Smooth muscle cell (in vitro differentiated cells): ENCODE measurements around the gene IL1RAPL1. TPM values are rescaled to one million over a fixed set of nuclear protein-coding genes. Genes with fewer than 3 reads are reported as not detected.
A peak's percentile ranks its signal among the peaks of the same experiment; 100 is the strongest.

Experiments used
- DNase-seq: peaks from one replicate; lab custom pipeline; 2025; ENCODE audit not compliant: unreplicated experiment; lab: John Stamatoyannopoulos, UW
- H2AFZ ChIP-seq: fragments of 200-600 bp; sonication (generic); 2 replicates; pipeline ENCODE4 v1.6.0; 2016; ENCODE audit warnings: antibody characterized with exemption, low read depth, mild to moderate bottlenecking
- H3F3A ChIP-seq: fragments of 200-600 bp; sonication (generic); 2 replicates; pipeline ENCODE4 v1.6.0; 2017; ENCODE audit warnings: antibody characterized with exemption, low read depth
- H3K27ac ChIP-seq: fragments of 200-600 bp; sonication (generic); 2 replicates; pipeline ENCODE4 v1.5.1; 2016; ENCODE audit warnings: low read depth, mild to moderate bottlenecking
- H3K27me3 ChIP-seq: fragments of 200-600 bp; sonication (generic); 2 replicates; pipeline ENCODE4 v1.6.1; 2016; ENCODE audit warnings: low read depth, mild to moderate bottlenecking
- H3K36me3 ChIP-seq: fragments of 200-600 bp; sonication (generic); 2 replicates; pipeline ENCODE4 v1.5.1; 2016; ENCODE audit warnings: low read depth
- H3K4me1 ChIP-seq: fragments of 200-600 bp; sonication (generic); 2 replicates; pipeline ENCODE4 v1.5.1; 2016; ENCODE audit warnings: low read depth
- H3K4me2 ChIP-seq: fragments of 200-600 bp; sonication (generic); 2 replicates; pipeline ENCODE4 v1.6.0; 2016; ENCODE audit warnings: mild to moderate bottlenecking
- H3K4me3 ChIP-seq: fragments of 200-600 bp; sonication (generic); 2 replicates; pipeline ENCODE4 v1.5.1; 2016; ENCODE audit warnings: mild to moderate bottlenecking
- H3K79me2 ChIP-seq: fragments of 200-600 bp; sonication (generic); 2 replicates; pipeline ENCODE4 v1.6.0; 2016; ENCODE audit warnings: low read depth, mild to moderate bottlenecking
- H3K9ac ChIP-seq: fragments of 200-600 bp; sonication (generic); 2 replicates; pipeline ENCODE4 v1.6.0; 2016; ENCODE audit warnings: low read depth
- H3K9me3 ChIP-seq: fragments of 200-600 bp; sonication (generic); replicated peaks from 2 replicates; pipeline ENCODE4 v1.5.1; 2016; ENCODE audit warnings: low read depth
- H4K20me1 ChIP-seq: fragments of 200-600 bp; sonication (generic); 2 replicates; pipeline ENCODE4 v1.6.0; 2016; ENCODE audit warnings: low read depth
- CTCF ChIP-seq: fragments of 200-600 bp; sonication (generic); IDR thresholded peaks from 2 replicates; pipeline ENCODE4 v1.5.1; 2017; ENCODE audit warnings: borderline replicate concordance, mild to moderate bottlenecking, antibody characterized with exemption; ENCODE audit not compliant: insufficient read depth, poor library complexity, severe bottlenecking
- WGBS: methylation state at CpG from one replicate; pipeline ENCODE4 v1.1.7; 2016; ENCODE audit warnings: low lambda C conversion rate; 5-methylcytosine and 5-hydroxymethylcytosine counted together
- polyA plus RNA-seq: library from polyadenylated mRNA; unstranded; fragments of >200 nt; fragmentation: Nextera tagmentation; extraction: Ambion mirVana; gene quantifications from 2 replicates; pipeline ENCODE4 v1.2.1, GENCODE V29; 2016
- total RNA-seq: library from RNA; depleted of rRNA; stranded (reverse); fragments of >200 nt; gene quantifications from 2 replicates; pipeline ENCODE4 v1.2.3, GENCODE V29; 2014

Gene IL1RAPL1
- total RNA-seq (0.04 and 0.72 TPM in 2 replicates), polyA plus RNA-seq (not detected in 2 replicates)

- TF ChIP-seq CTCF = peak; percentile 7
- DNase-seq = no peak
These were observed at the start of gene IL1RAPL1 for GRCh38 chrX:28586981-28587551. Gene IL1RAPL1 (plus strand): TSS chrX:28587446.

GRCh38 chrX:28542791-28543190, 44.5 kb upstream of the IL1RAPL1 start:
- H3K4me2 ChIP-seq = no peak overlapping the region
- no peak overlapping the region for H2AFZ ChIP-seq
- 74% methylated on average over 2 of the region's 2 CpGs for WGBS
- no peak for TF ChIP-seq CTCF
- no peaks in the 10 kb centered on the region for H3K79me2 ChIP-seq
- H3K36me3 ChIP-seq = no peaks in the 10 kb centered on the region
- H3K4me3 ChIP-seq = no peak overlapping the region
- no peaks in the 10 kb centered on the region for H3F3A ChIP-seq
- H3K9me3 ChIP-seq = no peaks in the 10 kb centered on the region
- H3K4me1 ChIP-seq = no peaks in the 10 kb centered on the region
- no peaks in the 10 kb centered on the region for H4K20me1 ChIP-seq
- no peak overlapping the region for H3K9ac ChIP-seq
- H3K27ac ChIP-seq = no peak overlapping the region
- no peak for DNase-seq
- no peaks in the 10 kb centered on the region for H3K27me3 ChIP-seq

More at GRCh38 chrX:28586981-28587551, at the start of gene IL1RAPL1:
- H3K79me2 ChIP-seq = no peaks in the 10 kb centered on the region
- H3K27ac ChIP-seq = no peak within 1 kb of the TSS
- WGBS = 37% methylated on average over 15 of the region's 15 CpGs
- no peaks in the 10 kb centered on the region for H3F3A ChIP-seq
- peak within 1 kb of the TSS; percentile 72 for H2AFZ ChIP-seq
- no peaks in the 10 kb centered on the region for H3K36me3 ChIP-seq
- no peaks in the 10 kb centered on the region for H3K4me1 ChIP-seq
- peak within 1 kb of the TSS; percentile 48 for H3K4me3 ChIP-seq
- H3K4me2 ChIP-seq = peak within 1 kb of the TSS; percentile 90
- H3K9me3 ChIP-seq = no peaks in the 10 kb centered on the region
- no peaks in the 10 kb centered on the region for H4K20me1 ChIP-seq
- H3K9ac ChIP-seq = no peak within 1 kb of the TSS
- no peaks in the 10 kb centered on the region for H3K27me3 ChIP-seq

GRCh38 chrX:28549838-28550237, 37.4 kb upstream of the IL1RAPL1 start:
- Histone ChIP-seq H3K4me2 (no peak overlapping the region), H2AFZ (no peak overlapping the region), H3K4me3 (no peak overlapping the region), H3F3A (no peaks in the 10 kb centered on the region), H3K79me2 (no peaks in the 10 kb centered on the region), H3K4me1 (no peaks in the 10 kb centered on the region), H3K27ac (no peak overlapping the region), H3K9ac (no peak overlapping the region), H3K36me3 (no peaks in the 10 kb centered on the region), H3K9me3 (no peaks in the 10 kb centered on the region), H3K27me3 (no peaks in the 10 kb centered on the region), H4K20me1 (no peaks in the 10 kb centered on the region)
- no peak for TF ChIP-seq CTCF
- WGBS = 62% methylated on average over 4 of the region's 4 CpGs
- DNase-seq = no peak

- no peak for DNase-seq
- H3K27me3 ChIP-seq = no peaks in the 10 kb centered on the region
- no peaks in the 10 kb centered on the region for H3K9me3 ChIP-seq
- H3K4me3 ChIP-seq = no peak overlapping the region
- no peaks in the 10 kb centered on the region for H3F3A ChIP-seq
- TF ChIP-seq CTCF = no peak
- no peaks in the 10 kb centered on the region for H3K4me1 ChIP-seq
- H3K36me3 ChIP-seq = no peaks in the 10 kb centered on the region
- no peaks in the 10 kb centered on the region for H4K20me1 ChIP-seq
- H3K4me2 ChIP-seq = no peak overlapping the region
- WGBS = 88% methylated on average over 8 of the region's 8 CpGs
- no peak overlapping the region for H3K9ac ChIP-seq
- no peak overlapping the region for H3K27ac ChIP-seq
- no peaks in the 10 kb centered on the region for H3K79me2 ChIP-seq
- H2AFZ ChIP-seq = no peak overlapping the region
These were observed 36.8 kb upstream of the IL1RAPL1 start for GRCh38 chrX:28550331-28550872.
